ENCODE results near the gene SPECC1.
"Not testable (repeated sequence)": the region's sequence is repeated elsewhere in the genome, so short reads cannot be mapped to it uniquely, and the experiment has no call there.

SPECC1 gene

DNA sequence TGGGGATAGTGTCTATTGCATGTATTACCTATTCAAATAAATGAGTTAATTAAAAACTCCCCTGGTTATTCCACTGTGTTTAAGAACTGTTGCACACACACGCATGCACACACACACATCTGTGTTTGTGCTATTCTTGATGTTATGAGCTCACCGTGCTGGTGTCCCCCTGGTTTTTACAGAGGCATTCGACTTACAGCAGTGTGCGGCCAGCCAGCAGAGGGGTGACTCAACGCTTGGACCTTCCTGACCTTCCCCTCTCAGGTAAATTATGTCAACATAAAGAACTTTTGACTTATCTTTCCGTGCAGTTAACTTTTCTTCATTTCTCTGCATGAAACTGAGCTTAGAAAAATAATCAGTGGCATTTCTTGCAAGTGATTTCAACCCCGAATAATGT lies 244.2 kb downstream of the SPECC1 start:
- DNase-seq, result no peak

DNA sequence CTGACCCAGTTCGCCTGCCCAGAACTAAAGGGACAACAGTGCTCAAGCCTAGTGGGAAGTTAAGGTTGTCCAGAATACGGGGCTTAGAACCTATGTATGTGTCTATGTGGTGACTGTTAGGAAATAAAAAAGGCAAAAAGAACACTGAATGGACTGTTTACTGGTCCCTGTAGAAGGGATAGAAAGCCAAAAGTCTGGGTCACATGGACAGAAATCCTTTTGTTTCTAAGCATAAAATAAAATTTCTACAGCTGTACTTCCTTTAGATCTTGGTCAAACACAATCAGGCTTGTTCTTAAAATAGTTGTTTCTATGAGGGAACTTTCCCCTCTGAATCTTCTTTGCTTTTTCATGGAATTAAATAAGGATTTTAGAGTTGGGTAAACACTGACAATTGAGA lies 245.4 kb downstream of the SPECC1 start:
- no peak for DNase-seq

DNA sequence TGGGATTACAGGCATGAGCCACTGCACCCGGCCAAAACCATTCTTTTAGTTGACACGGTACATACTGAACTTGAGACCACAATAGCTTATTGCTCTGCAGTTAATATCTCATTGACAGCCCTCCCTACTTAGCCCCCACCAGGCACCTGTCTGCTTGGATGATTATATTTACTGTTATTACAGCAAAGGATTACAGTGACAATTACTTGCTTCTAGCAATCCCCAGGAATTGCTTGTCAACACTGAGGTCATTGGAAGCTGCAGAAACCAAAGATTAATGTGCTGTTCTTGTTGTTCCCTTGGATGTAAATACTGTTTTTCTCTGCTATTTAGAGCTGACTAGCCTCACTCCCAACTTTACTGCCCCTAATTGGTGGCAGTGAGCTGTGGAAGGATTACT lies 247.0 kb downstream of the SPECC1 start:
- DNase-seq, result no peak

DNA sequence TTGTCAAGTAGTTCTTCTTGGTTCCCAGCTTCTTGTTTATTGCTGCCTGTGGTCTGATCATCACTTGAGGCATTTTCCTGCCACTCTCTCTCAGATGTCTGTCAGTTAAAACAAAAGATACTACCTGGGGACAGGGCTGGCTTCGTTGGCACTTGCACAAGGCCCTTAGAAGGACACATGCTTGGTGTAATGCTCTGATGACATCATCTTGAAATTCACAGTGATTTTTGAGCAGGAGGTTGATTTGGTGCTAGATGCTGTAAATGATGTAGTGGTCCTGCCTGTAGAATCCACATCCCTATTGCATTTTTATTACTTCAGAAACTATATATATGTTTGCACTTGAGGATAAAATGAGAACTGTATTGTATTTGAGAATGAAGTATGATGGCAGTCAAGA lies 247.8 kb downstream of the SPECC1 start:
- DNase-seq, result no peak

DNA sequence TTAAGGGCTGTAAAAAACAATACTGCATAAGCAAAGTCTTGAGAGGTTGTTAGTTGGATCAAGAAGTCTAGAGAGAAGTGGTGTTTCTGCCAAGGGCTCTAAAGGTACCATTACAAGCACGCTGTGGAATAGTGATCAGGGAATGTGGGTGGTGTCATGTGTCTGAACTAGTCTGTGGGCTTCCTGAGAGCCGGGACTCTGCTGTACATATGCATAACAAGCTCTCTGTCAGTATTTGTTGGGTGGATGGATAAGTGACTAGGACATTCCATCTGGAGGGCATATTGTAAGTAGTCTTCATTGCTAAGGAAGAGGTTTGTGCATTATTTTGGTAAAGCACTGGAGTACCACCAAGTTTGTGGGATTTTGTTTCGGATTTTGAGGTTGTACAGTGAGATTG lies 248.6 kb downstream of the SPECC1 start:
- DNase-seq, result no peak

DNA sequence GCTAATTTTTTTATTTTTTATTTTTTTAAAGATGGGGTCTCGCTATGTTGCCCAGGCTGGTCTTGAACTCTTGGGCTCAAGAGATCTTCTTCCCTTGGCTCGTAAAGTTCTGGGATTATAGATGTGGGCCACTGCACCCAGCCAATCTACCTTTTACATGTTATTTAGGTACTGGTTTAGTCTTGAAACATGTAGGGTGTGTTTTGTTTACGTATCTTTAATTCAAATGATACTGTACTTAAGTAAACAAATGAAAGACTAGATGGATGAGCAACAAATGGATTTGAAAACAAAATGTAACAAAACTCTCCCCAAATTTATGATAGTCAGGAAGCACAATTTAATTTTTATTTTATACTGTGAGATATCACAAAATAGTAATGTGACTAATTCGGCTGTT lies 250.5 kb downstream of the SPECC1 start:
- DNase-seq, result no peak

DNA sequence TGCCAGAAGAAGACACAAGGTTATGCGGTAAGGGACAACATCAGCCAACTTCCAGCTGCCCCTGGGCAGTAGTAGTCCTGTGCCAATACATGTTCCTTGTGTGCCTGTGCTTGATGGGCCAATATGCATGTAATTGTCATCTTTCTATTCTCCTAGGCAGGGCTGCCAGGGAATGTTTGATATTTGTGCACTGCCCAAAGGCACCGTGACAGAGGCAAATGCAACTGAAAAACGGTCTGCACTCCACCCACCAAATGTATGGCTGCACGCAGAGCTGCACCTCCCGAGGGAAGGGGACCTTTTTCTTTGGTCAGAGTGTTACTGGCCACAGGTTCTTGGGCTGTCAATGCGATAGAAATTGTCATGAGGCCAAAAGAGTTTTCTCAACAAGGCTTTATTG lies 251.1 kb downstream of the SPECC1 start:
- no peak for DNase-seq

DNA sequence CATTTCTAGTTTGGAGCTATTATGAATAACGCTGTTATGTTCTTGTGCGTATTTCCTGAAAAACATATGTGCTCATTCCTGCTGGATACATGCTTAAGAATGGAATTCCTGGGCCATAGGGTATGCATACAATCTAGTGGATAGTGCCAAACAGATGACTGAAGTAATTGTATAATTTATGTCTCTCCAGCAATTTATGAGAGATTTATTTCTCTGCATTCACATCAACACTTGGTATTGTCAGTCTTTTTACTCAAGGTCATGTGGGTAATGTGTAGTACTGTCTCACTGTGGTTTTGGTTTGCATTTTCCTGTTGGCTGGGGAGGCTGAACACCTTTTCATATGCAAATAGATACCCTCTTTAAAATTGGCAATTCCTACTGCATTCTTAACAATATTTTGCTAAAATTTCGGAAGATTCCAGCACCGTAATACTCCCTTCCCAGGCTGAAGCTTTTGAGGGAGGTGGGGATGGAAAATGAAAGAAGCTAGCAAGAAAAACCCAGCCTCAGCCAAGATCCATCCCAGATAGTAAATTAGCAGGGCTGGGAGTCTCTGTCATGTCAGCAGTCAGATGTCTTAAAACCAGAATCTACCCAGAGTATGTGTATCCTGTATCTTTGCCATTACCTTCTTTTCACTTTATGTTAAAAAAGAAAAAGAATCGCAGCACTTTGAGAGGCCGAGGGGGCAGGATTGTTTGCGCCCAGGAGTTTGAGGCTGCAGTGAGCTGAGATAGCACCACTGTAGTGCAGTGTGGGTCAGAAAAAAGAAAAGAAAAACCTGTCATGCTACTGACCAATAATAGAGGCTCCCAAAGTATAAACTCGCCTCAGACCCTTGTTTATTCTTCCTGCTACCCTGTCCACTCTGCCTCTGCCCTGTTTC lies 253.3 kb downstream of the SPECC1 start:
- DNase-seq, result no peak

DNA sequence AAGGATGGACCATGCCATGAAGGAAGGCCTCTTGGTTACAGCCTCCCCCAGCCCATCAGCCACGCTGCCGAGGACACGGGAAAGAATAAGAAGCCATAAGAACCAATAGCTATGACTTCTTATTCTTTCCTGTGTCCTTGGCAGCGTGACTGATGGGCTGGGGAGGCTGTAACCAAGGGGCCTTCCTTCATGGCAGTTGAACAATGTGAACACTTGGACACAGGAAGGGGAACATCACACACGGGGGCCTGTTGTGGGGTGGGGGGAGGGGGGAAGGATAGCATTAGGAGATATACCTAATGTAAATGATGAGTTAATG lies 253.9 kb downstream of the SPECC1 start:
- not testable (repeated sequence) for DNase-seq

DNA sequence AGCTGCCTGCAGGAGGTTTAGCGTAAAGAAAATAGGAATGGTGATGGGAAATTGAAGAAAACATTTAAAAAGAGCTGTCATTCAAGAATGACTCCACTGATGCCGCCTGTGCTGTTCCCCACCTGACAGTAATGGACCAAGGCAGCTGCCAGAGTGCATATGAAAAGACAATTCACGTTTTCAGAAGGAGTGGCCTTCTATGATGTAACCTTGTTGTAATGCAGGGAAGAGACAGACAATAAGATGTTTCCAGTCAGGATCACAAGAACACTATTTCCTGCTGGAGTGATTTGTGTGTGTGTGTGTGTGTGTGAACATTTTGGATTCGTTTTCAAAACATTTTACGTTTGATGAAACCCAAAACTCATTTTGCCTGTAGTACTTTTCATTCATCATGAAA lies 254.4 kb downstream of the SPECC1 start:
- DNase-seq, result no peak

DNA sequence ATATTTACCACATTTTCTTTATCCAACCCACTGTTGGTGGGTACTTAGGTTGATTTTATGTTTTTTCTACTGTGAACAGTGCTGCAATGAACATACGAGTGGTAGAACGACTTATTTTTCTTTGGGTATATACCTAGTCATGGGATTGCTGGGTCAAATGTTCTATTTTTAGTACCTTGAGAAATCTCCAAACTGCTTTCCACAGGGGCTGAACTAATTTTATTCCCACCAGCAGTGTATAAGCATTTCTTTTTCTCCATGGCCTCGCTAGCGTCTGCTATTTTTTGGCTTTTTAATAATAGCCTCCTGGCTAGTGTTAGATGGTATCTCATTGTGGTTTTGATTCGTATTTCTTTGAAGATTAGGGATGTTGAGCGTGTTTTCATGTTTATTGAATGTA lies 255.8 kb downstream of the SPECC1 start:
- no peak for DNase-seq

DNA sequence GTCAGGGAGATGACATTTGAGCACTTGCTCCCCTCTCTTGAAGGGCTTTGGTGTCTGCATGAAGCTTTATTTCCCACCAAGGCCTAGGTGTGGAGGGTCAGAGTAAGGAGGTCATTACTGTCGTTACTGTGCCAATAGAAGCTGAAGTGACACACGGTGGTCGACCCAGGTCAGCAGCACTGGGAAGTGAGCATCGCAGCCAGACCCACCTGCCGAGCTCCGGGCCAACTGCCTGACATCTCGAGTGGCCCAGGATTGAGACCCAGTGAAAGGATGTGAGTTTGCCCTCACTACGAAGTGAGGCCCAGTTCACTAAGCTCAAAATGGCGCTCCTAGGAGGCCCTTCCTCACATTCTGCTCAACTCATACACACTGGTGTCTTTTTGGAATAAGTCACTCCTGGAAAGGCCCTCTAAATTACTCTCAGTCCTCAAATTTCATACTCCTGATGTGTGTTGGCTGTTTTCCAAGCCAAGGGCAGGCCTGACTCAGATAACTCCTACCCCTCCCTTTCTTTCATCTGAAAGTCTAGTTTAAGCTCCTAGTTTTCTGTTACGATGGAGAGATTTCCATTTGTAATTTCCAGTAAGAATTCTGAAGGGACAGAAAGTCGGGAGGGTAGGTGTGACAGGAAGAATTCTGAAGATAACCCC lies 257.8 kb downstream of the SPECC1 start:
- no peak for DNase-seq

DNA sequence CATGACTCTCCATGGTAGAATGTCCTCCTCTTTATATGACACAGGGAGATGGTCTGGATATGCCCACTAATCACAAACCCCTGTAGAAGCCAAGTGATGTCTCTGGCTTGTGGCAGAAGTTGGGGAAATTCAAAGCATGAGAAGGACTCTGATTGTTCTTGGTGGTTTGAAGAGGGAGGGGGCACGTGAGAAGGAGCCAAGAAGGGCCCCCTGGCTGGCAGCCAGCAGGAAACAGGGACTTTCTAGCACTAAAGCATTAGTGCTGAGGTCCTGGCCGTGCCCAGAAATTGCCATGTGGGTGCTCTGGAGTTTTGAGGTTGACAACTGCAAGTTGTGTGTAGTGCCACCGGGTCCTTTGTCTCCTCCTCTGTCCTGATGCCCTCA lies 258.3 kb downstream of the SPECC1 start:
- DNase-seq, result peak; percentile 19

DNA sequence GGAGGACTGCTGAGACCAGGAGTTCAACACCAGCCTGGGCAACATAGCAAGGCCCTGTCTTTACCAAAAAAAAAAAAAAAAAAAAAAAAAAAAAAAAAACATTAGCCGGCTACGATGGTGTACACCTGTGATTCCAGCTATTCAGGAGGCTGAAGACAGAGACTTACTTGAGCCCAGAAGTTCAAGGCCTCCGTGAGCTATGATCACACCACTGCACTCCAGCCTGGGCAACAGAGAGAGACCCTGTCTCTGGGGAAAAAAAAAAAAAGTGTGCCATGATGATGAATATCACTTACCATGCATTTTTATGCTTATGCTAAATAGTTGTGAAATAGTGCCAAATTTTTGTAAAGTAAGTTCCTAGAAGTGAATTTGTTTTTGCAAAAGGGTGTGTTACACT lies 261.2 kb downstream of the SPECC1 start:
- DNase-seq, result no peak

DNA sequence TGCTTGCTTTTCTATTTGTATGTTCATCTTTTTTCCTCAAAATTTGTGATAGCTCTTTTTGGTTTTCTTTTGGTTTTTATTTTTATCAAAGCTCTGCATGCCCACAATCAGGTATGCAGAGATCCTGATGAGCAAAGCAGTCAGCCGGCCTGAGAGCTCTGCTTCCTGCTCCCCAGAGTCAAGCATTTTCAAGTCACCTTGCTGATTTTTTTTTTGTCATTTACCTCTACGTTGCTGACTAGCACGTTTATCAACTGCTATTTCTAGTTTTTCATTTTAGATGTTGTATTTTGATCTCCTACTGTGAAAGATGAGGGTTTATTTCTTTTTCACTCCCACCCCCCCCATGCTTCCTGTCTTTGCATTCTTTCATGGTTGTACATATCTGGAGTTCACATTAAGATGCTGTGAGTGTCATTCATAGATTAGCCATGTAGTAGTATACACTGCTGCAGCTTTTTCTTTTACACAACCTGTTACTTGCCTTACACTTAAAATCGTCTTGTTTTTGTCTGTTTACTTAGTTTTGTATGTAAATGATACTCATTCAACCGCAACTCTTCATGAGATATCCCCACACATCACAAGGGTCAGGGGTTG lies 262.0 kb downstream of the SPECC1 start:
- DNase-seq, result no peak

DNA sequence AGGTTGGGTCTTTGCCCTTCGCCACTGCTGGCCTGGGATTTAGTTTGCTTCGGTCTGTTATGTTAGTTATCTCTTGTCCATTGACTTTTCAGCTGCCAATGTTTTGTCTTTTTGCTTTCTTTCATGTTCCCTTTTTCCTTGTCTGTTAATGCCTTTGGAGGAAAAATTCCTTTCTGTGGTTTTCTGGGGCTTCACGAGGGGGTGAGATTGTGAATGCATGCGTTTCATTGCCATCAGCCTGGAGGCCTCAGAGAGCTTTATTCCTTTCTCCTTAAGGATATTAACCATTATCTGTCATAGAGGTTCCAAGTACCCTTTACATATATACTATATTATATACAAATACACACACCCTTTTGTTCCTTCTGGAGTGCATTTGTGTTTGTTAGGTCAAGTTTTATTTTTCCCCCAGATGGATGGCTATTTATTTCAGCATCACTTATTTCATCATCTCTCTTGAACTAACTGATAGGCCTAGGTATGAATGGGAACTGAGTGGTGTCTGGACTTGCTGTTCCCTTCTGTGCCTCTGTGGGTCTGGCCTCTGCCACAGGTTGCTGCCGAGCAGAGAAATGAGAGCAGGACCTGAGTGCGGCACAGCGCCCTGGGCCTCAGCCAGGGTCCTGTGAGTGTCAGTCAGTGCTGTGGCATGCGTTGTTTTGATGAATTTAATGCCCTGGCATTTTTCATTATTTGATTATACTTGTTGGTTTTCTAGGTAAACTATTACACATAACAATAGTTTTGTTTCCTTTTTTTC lies 264.8 kb downstream of the SPECC1 start:
- DNase-seq, result no peak

DNA sequence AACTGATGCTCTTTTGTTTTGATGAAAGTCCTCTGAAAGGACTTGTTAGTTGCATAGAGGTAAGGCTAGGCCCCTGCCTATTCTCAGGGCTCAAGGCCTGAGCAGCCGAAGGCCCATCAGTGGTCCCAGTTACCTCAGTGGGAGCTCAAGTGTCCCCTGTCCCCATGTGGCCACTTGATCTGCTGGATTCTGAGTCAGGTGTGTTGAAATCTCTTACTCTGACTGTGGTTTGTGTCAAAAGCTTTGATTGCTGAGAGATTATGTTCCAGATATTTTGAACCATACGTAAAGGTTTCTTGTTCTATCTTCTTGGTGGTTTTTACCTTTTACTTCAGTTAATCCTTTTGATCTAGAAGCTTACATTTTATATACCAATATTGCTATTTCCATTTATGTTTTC lies 266.5 kb downstream of the SPECC1 start:
- no peak for DNase-seq

DNA sequence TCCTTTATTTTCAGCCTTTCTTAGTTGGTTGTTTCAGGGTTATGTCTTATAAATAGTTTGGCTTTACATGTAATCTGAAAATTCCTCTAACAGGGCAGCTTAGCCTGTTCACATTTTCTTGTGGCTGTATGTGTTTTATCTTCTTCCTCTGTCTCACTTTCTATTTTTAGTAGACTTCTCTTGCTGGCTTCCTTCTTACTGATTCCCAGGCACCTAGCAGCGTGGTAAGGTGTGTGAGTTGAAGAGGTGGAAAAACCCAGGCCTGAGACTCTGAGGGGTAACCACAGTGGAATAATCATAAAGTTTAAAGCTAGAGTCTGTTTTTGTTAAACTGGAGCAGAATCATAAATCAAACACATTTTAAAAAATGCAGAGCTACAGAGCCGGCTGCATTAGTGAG lies 267.3 kb downstream of the SPECC1 start:
- DNase-seq, result no peak

DNA sequence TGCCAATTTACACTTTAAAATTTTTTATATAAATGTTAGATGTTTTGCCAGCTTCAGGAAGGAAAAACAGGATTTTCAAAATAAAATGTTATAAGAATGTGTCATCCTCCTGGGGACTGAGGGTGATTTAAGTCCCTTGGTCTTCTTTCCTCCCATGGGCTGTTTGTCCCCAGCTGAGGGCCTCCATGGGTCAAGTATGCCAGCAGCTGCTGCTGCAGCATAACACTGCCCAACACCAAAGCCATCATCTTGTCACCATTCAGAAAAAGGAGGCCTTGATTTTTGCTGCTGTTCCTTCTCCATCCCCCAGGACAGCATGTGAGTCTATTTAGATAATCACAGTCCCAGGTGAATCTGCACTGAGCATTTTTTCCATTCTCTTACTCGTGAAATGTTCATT lies 269.6 kb downstream of the SPECC1 start:
- DNase-seq, result no peak

DNA sequence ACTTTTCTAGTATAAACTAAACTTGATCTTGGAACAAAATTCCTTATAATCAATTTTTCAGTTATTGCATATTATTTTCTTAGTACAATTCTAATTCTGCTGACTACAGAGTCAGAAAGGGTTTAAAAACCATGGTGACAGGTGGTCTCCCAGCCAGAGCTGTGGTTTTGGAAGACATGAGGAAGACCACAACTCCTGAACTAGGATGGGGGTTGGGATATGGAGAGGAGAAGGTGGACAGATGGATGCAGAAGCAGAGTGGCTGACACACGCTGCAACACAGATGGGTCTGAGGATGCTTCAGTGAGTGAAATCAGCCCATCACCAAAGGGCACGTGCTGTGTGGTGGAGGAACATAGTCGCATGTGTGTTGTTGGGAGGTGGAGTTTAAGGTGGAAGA lies 270.5 kb downstream of the SPECC1 start:
- no peak for DNase-seq

DNA sequence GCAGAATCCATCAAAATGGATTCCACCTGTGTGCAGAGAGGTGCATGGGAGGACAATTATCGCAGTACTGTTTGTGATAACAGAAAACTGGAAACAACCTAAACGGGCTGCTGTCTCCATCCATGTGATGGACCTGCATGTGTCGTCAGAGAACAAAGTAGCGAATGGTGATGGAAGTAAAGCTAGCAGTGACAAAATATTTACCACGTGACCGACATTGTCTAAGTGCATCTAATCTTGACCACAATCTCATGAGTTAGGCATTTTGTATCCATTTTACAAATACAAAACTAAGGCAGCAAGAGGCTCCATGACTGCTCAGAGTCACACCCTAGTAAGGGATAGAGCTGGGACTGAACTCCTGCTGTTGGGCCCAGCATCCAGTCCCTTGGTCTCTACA lies 270.9 kb downstream of the SPECC1 start:
- no peak for DNase-seq

DNA sequence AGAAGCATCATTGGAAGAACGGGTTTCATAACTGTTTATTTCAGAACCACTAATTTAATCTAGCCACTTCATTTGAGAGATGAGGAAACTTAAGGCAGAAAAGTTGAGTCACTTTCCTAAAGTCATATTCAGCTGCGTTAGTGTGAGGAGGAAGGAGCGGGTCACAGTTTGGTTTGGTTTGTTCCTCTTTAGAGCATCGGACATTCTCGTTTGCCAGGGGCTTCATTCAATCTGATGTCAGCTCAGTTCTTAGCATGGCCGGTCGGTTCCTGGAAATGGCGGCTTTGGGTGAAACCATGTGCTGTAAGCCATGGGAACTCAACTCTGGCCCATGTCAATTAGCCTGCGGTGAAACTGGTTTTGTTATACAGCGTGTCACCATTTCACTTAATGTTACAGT lies 271.7 kb downstream of the SPECC1 start:
- DNase-seq, result no peak

DNA sequence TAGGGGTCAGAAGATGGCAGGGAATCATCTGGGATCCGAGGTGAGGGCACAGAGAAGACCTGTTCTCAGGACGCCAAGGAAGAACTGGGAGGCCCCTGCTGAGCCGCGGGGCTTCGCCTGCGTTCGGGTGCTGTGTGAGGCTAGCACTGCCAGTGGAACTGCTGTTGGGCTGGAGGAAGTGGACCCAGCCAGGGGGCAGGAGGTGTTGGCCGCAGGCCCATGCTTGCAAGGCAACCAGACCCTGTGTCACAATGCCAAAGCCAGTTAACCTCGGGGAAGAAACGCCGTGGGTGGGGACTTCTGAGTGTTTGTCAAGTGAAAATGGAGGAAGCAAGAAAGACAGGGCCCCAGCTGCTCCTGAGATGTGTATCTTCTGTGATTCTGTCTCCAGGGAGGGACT lies 272.7 kb downstream of the SPECC1 start:
- no peak for DNase-seq
